ENCODE results near the gene CASK.

The CASK gene

DNA sequence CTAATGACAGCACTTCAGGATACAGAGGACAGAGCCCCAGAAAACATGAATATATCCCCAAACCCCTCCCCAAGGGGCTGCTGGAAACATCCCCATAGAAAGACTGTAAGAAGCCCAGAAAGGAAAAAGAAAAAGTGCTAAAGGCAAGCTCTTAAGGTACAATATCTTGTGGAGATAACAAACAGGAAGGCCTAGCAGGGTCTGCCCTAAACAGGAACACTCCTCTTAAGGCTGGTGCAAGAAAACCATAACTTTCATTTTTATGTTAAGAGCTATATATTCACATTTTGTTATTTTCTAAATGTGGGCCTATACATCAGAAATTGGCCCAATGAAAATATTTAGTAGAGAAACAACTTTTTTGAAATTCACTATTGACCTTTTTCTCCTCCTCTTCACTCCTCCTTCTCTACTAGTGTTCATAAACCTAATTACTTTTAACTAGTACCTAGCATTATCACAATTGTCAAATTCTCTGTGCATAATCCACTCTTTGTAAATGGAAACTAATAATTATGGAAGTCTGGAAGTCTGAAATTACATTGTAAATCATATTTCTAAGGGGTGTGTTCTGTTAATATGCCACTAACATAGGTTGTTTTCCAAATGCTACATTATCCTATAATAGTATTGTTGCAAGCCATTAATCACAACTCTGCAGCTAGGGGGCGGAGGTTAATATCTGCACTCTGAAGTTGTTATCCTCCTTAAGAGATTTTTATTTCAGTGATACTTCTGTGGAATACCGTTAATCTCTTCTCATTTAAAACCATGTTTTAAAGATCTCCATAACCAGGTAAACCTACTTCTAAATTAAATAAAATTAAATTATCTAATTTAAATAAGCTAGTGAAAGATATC is 59.8 kb downstream of the CASK start:
- no peak for DNase-seq
- no peak overlapping the region for H3K23ac ChIP-seq (ENCODE audit: low read length)
- no peaks in the 10 kb centered on the region for H3K36me3 ChIP-seq (ENCODE audit: control insufficient read depth, insufficient read depth, low read length)
- H3K4ac ChIP-seq (ENCODE audit: low read depth, low read length), result no peak overlapping the region
- no peaks in the 10 kb centered on the region for H3K4me1 ChIP-seq (ENCODE audit: control insufficient read depth, low read depth, low read length)
- no peaks in the 10 kb centered on the region for H3K79me1 ChIP-seq (ENCODE audit: low read length)
- no peak overlapping the region for H4K8ac ChIP-seq (ENCODE audit: low read depth, low read length)
- H3K18ac ChIP-seq (ENCODE audit: low read length), result no peak overlapping the region
- peaks cover 2% of the 10 kb centered on the region for H3K79me2 ChIP-seq (ENCODE audit: control insufficient read depth, insufficient read depth, low read length)
- no peak overlapping the region for H4K5ac ChIP-seq (ENCODE audit: low read length)
- WGBS (ENCODE audit: extremely low coverage, insufficient coverage, low lambda C conversion rate), result 100% methylated on average over 1 of the region's 2 CpGs
- no peak overlapping the region for H3K56ac ChIP-seq (ENCODE audit: low read length)
- no peak overlapping the region for H2BK15ac ChIP-seq (replicated peaks; ENCODE audit: low read depth)
- no peak overlapping the region for H3K9ac ChIP-seq (ENCODE audit: low read length)
- H2BK5ac ChIP-seq (ENCODE audit: low read length), result no peak overlapping the region
- H2BK120ac ChIP-seq (ENCODE audit: low read depth, low read length), result no peak overlapping the region
- H3K27me3 ChIP-seq (ENCODE audit: insufficient read depth, low read length, poor library complexity), result no peaks in the 10 kb centered on the region
- H2AK5ac ChIP-seq (ENCODE audit: low read length), result no peak overlapping the region
- no peak overlapping the region for H3K4me3 ChIP-seq (ENCODE audit: low read length)
- no peak overlapping the region for H3K4me2 ChIP-seq (ENCODE audit: low read length)
- no peak overlapping the region for H3K27ac ChIP-seq (ENCODE audit: low read depth, low read length)

DNA sequence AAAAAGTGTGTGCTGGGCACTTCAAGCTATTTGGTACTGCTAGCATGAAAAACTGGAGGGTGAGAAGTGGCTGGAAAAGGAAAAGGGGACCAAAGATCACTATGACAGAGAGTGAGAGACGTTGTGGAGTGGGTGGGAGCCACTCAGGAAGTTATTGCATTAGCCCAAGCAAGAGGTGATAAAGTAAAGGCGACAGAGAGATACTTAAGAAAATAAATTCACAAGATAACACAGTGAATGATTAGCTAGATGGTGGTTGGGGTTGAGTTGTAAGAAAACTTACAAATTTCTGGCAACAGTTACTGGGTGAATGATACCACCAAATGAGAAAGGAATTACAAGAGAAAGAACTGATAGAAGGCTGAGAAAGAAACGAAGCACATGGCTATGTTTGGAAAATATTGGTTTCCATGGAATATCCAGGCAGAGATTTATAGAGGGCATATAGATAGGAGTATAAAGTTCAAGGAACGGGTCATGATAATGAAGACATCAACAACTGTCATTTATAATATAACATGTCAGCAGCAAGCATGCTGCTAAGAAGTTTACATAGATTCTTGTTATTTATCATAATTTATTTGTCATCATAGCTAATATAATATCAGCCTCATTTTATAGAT is 60.7 kb downstream of the CASK start:
- no peak overlapping the region for H2BK120ac ChIP-seq (ENCODE audit: low read depth, low read length)
- H3K79me1 ChIP-seq (ENCODE audit: low read length), result no peaks in the 10 kb centered on the region
- no peak overlapping the region for H3K56ac ChIP-seq (ENCODE audit: low read length)
- no peak overlapping the region for H3K27ac ChIP-seq (ENCODE audit: low read depth, low read length)
- no peaks in the 10 kb centered on the region for H3K36me3 ChIP-seq (ENCODE audit: control insufficient read depth, insufficient read depth, low read length)
- H2BK5ac ChIP-seq (ENCODE audit: low read length), result no peak overlapping the region
- peak; percentile 19 for DNase-seq
- H3K4me2 ChIP-seq (ENCODE audit: low read length), result no peak overlapping the region
- H3K4me3 ChIP-seq (ENCODE audit: low read length), result no peak overlapping the region
- no peak overlapping the region for H3K4ac ChIP-seq (ENCODE audit: low read depth, low read length)
- H4K5ac ChIP-seq (ENCODE audit: low read length), result no peak overlapping the region
- H3K23ac ChIP-seq (ENCODE audit: low read length), result no peak overlapping the region
- H2AK5ac ChIP-seq (ENCODE audit: low read length), result no peak overlapping the region
- H3K9ac ChIP-seq (ENCODE audit: low read length), result no peak overlapping the region
- H3K18ac ChIP-seq (ENCODE audit: low read length), result no peak overlapping the region
- no peak overlapping the region for H2BK15ac ChIP-seq (replicated peaks; ENCODE audit: low read depth)
- H3K27me3 ChIP-seq (ENCODE audit: insufficient read depth, low read length, poor library complexity), result no peaks in the 10 kb centered on the region
- H3K79me2 ChIP-seq (ENCODE audit: control insufficient read depth, insufficient read depth, low read length), result peaks cover 3% of the 10 kb centered on the region
- WGBS (ENCODE audit: extremely low coverage, insufficient coverage, low lambda C conversion rate), result no CpG with 5 or more reads among the region's 4 CpGs
- no peaks in the 10 kb centered on the region for H3K4me1 ChIP-seq (ENCODE audit: control insufficient read depth, low read depth, low read length)
- no peak overlapping the region for H4K8ac ChIP-seq (ENCODE audit: low read depth, low read length)

DNA sequence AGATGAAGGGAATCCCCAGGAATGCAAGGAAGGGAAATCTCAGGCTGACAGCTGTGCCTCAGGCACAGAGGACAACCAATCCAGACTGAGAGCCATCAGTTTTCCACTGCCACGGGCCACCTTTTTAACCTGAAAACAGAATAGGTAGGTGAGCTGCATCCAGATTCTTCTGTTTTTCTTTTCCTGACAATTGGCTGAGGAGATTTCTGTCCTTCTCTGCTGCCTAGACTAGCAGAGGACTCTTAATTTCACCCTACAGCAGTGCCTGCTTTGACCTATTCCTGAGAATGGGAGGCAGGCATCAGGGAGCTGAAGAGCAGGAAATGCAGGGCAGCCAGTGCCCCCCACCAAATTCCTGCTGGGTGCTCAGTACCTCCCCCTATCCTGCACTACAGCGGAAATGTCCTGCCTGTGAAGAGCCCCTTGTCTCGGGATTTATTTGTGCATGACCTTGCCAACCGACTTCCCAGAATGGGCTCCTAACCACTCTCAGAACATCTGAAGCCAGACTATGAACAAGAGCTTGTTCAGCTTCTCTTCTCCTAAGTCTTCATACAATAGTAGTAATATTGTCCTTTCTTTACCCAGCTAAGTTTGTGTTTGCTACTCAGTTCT is 65.1 kb downstream of the CASK start:
- no peak overlapping the region for H2BK15ac ChIP-seq (replicated peaks; ENCODE audit: low read depth)
- H3K4me1 ChIP-seq (ENCODE audit: control insufficient read depth, low read depth, low read length), result no peaks in the 10 kb centered on the region
- peaks cover 5% of the 10 kb centered on the region for H3K79me2 ChIP-seq (ENCODE audit: control insufficient read depth, insufficient read depth, low read length)
- no CpG with 5 or more reads among the region's 4 CpGs for WGBS (ENCODE audit: extremely low coverage, insufficient coverage, low lambda C conversion rate)
- H3K4me2 ChIP-seq (ENCODE audit: low read length), result no peak overlapping the region
- H3K36me3 ChIP-seq (ENCODE audit: control insufficient read depth, insufficient read depth, low read length), result no peaks in the 10 kb centered on the region
- no peak overlapping the region for H4K8ac ChIP-seq (ENCODE audit: low read depth, low read length)
- H3K4me3 ChIP-seq (ENCODE audit: low read length), result no peak overlapping the region
- H4K5ac ChIP-seq (ENCODE audit: low read length), result no peak overlapping the region
- H3K23ac ChIP-seq (ENCODE audit: low read length), result no peak overlapping the region
- no peak overlapping the region for H3K18ac ChIP-seq (ENCODE audit: low read length)
- H2BK120ac ChIP-seq (ENCODE audit: low read depth, low read length), result no peak overlapping the region
- no peak overlapping the region for H3K4ac ChIP-seq (ENCODE audit: low read depth, low read length)
- no peak overlapping the region for H3K9ac ChIP-seq (ENCODE audit: low read length)
- no peak overlapping the region for H2BK5ac ChIP-seq (ENCODE audit: low read length)
- no peak overlapping the region for H2AK5ac ChIP-seq (ENCODE audit: low read length)
- H3K27ac ChIP-seq (ENCODE audit: low read depth, low read length), result no peak overlapping the region
- H3K79me1 ChIP-seq (ENCODE audit: low read length), result no peaks in the 10 kb centered on the region
- DNase-seq, result peak; percentile 68
- no peak overlapping the region for H3K56ac ChIP-seq (ENCODE audit: low read length)
- H3K27me3 ChIP-seq (ENCODE audit: insufficient read depth, low read length, poor library complexity), result no peaks in the 10 kb centered on the region

DNA sequence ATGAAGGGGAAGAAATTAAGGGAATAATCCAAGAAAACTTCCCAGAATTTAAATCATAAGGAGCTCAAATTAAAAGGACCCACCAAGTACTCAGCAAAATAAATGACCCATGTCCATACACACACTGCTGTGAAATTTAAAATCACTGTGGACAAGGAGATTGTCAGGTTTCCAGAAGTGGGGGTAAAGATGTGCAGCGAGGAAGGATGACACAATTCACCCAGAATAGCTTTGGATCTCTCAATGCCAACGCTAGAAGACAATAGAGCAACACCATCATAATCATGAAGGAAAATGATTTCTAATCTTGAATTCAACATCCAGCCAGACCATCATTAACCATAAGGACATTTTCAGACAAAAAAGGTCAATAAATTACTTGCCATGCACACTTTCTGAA is 65.7 kb downstream of the CASK start:
- Histone ChIP-seq H4K8ac (ENCODE audit: low read depth, low read length) (no peak overlapping the region), H4K5ac (ENCODE audit: low read length) (no peak overlapping the region), H3K27ac (ENCODE audit: low read depth, low read length) (no peak overlapping the region), H3K9ac (ENCODE audit: low read length) (no peak overlapping the region), H3K36me3 (ENCODE audit: control insufficient read depth, insufficient read depth, low read length) (no peaks in the 10 kb centered on the region), H3K56ac (ENCODE audit: low read length) (no peak overlapping the region), H3K23ac (ENCODE audit: low read length) (no peak overlapping the region), H3K4me2 (ENCODE audit: low read length) (no peak overlapping the region), H3K79me2 (ENCODE audit: control insufficient read depth, insufficient read depth, low read length) (peaks cover 5% of the 10 kb centered on the region), H2BK15ac (replicated peaks; ENCODE audit: low read depth) (no peak overlapping the region), H2AK5ac (ENCODE audit: low read length) (no peak overlapping the region), H3K4me1 (ENCODE audit: control insufficient read depth, low read depth, low read length) (no peaks in the 10 kb centered on the region), H3K18ac (ENCODE audit: low read length) (no peak overlapping the region), H3K4ac (ENCODE audit: low read depth, low read length) (no peak overlapping the region), H2BK5ac (ENCODE audit: low read length) (no peak overlapping the region), H3K79me1 (ENCODE audit: low read length) (no peaks in the 10 kb centered on the region), H3K4me3 (ENCODE audit: low read length) (no peak overlapping the region), H3K27me3 (ENCODE audit: insufficient read depth, low read length, poor library complexity) (no peaks in the 10 kb centered on the region), H2BK120ac (ENCODE audit: low read depth, low read length) (no peak overlapping the region)
- no peak for DNase-seq
- no CpG with 5 or more reads among the region's 2 CpGs for WGBS (ENCODE audit: extremely low coverage, insufficient coverage, low lambda C conversion rate)

DNA sequence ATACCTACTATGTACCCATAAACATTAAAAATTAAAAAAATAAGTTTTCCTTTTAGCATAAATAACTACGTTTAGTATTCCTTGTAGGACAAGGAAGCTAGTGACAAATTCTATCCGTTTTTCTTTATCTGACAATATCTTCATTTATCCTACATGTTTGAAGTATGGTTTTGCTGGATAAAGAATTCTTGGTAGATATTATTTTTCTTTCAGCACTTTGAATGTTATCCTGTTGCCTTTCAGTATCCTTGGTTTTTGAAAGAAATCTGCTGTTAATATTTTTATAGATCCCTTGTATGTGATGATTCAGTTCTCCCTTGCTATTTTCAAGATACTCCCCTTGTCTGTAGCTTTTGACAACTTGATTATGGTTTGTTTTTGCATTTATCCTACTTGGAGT is 76.6 kb downstream of the CASK start:
- Histone ChIP-seq H3K36me3 (ENCODE audit: control insufficient read depth, insufficient read depth, low read length) (no peaks in the 10 kb centered on the region), H3K4me2 (ENCODE audit: low read length) (no peak overlapping the region), H2BK15ac (replicated peaks; ENCODE audit: low read depth) (no peak overlapping the region), H3K79me2 (ENCODE audit: control insufficient read depth, insufficient read depth, low read length) (no peaks in the 10 kb centered on the region), H3K79me1 (ENCODE audit: low read length) (no peaks in the 10 kb centered on the region), H3K4me1 (ENCODE audit: control insufficient read depth, low read depth, low read length) (no peaks in the 10 kb centered on the region), H3K27me3 (ENCODE audit: insufficient read depth, low read length, poor library complexity) (no peaks in the 10 kb centered on the region), H3K4me3 (ENCODE audit: low read length) (no peak overlapping the region), H3K27ac (ENCODE audit: low read depth, low read length) (no peak overlapping the region), H2BK120ac (ENCODE audit: low read depth, low read length) (no peak overlapping the region), H3K23ac (ENCODE audit: low read length) (no peak overlapping the region), H3K56ac (ENCODE audit: low read length) (no peak overlapping the region), H3K4ac (ENCODE audit: low read depth, low read length) (no peak overlapping the region), H2AK5ac (ENCODE audit: low read length) (no peak overlapping the region), H2BK5ac (ENCODE audit: low read length) (no peak overlapping the region), H4K5ac (ENCODE audit: low read length) (no peak overlapping the region), H3K9ac (ENCODE audit: low read length) (no peak overlapping the region), H3K18ac (ENCODE audit: low read length) (no peak overlapping the region), H4K8ac (ENCODE audit: low read depth, low read length) (no peak overlapping the region)
- no CpG with 5 or more reads among the region's 2 CpGs for WGBS (ENCODE audit: extremely low coverage, insufficient coverage, low lambda C conversion rate)
- no peak for DNase-seq
